DMS79 (cell line): ENCODE measurements around the gene RNF144A.
A peak's percentile ranks its signal among the peaks of the same experiment; 100 is the strongest.

Source experiments
- DNase-seq: peaks from one replicate; lab custom pipeline; 2025; lab: John Stamatoyannopoulos, UW

RNF144A gene

DNA sequence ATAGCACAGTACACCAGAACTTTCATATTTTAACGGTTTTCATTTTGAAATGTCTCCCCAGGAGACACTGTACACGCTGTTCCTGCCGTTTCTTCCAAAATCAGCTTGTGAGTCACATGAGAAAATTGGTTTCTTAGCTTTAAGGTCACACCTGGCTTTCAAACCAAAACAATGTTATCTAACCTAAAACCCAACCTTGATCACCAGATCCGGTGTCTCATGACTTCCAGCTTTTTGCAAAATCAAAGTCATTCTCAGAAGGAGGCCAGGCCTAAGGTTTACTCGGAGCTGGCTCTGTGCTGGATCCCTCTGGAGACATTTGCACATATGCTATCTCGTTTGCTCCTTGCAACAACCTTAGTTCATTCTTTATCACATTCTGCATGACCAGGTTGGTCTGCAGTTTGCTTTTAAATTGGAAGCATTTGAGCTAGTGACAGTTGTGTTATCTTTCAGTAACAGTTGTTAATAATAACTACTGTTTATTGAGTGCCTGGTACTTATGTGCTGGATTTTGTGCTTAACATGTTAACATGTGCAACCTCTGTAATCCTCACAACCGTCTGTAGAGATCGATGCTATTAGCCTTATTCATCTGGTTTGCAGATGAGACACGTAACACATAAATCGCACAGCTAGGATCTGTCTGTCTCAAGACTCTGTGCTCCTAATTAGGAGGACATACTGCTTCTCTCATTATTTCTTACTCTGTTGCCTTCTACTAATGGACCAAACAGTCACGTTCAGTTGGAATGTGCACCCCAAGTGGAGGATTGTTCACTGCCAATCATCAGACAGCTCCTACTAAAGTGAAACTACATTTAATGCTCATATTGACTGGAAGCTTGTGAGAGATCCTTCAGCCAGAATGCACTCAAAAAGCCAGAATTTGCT lies 105.5 kb downstream of the RNF144A start:
- DNase-seq = no peak

DNA sequence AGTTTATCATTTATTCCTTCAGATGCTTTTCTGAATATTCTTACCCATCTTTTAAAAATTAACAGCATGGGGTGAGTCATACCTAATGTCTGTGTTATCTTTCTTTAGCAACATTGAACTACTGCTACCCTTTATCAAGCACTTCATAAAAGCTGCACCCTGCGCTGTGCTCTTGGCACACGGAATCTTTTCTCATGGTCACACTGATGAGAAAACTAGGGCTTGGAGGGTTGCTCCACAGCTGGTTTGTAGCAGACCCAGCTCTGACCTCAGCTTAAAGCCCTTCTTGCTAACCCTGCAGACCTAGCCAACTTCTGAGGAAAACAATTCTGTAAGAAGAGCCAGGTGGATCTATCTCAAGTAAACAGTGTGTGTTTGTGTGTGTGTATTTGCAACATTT lies 106.3 kb downstream of the RNF144A start:
- peak; percentile 67 for DNase-seq

GRCh38 chr2:7024261-7024660 lies 107.0 kb downstream of the RNF144A start:
- no peak for DNase-seq

- DNase-seq = no peak
Observed at GRCh38 chr2:7025082-7025481, 107.9 kb downstream of the RNF144A start.

GRCh38 chr2:7026742-7027141 lies 109.5 kb downstream of the RNF144A start:
- DNase-seq = peak; percentile 86

DNA sequence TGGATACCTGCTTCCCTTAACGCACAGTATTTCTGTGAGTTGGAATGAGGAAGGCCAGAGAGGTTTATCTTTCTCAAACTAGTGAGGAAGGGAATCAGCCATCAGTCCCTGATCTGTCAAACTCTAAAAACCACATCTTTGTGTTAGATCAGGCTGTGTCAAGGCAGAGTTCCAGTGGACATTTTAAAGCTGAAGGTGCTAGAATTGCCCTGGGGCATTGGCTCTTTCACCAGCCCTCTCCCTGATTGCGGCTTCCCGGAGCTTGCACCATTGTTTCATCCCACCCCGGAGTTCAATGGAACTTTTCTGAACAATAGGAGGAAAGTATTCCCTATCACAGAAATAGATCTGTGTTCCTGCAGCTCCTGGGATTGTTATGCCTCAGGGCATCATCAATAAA lies 110.2 kb downstream of the RNF144A start:
- no peak for DNase-seq

- no peak for DNase-seq
Observed at GRCh38 chr2:7027956-7028655, 110.9 kb downstream of the RNF144A start.

GRCh38 chr2:7028846-7029245 lies 111.6 kb downstream of the RNF144A start:
- no peak for DNase-seq

DNA sequence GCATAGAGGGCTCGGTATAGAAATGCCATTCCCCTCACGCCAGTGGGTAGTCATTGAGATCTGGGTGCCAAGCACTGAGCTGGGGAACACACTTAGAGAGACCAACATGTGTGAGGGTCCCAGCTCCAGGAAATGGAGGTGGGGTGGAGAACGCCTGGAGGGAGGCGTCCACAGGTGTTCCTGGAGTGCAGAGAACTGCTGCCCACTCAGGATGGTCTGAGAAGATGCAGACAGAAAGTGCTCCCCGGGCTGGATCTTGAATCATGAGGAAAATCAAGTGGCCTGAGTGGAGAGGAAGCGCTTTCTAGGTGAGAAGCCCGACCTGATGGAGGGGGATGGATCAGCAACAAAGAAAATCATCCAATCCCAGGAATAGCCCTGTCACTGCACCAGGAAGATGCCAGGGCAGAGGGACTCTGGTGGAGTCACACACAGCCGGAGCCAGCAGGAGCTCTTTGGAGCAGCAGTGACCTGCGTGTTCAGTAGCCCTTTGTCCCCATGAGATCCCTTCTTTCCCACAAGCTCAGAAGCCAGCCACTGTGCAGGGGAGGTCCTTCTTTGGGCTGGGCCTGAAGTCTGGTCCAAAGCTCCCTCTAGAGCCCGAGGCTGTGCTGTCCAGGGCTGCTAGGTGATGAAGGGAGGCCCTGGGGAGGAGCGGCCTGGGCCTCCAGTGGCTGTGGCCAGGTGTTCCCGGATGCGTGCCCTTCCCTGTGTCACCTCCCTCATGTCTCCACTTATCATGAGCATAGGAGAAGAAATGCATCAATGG lies 112.3 kb downstream of the RNF144A start:
- DNase-seq = no peak

DNA sequence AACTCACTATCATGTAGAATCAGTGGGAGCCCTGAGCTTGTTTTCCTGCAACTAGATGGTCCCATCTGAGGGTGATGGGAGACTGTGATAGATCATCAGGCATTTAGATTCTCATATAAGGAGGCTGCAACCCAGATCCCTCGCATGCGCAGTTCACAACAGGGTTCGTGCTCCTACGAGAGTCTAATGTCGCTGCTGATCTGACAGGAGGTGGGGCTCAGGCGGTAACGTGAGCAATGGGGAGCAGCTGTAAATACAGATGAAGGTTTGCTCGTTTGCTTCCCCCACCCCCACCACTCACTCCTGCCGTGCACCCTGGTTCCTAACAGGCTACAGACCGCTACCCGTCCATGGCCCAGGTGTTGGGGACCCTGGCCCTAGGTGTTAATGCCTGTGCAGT lies 113.6 kb downstream of the RNF144A start:
- DNase-seq = no peak

DNA sequence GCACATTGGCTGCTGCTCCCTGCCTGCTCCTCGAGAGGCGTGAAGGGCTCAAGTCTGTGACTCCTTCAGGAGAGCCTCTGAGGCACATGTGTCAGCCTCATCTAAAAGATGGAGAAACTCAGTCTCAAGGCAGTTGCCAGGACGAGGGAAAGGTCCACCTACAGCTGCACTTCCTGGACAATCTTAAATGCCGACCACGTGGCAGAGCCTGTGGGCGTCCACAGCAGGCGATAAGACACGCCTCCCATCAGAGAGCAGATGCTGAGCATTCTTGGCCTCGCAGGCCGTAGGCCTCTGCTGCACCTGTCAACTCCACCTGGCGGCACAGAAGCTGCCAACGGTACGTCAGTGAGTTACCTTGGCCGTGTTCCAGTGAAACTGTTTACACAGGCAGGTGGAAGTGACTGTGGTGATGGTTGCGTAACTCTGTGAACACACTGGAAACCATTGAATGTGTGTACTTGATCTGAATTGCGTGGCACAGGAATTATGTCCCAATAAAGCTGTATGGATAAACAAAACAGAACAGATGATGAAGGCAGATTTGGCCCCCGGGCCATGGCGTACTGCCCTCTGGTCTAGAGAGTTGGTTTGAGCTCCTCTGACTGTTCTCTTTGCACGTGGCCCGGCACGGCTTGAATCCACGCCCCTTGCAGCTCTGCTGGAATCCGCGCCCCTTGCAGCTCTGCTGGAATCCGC lies 114.5 kb downstream of the RNF144A start:
- peak; percentile 98 for DNase-seq

- no peak for DNase-seq
Observed at GRCh38 chr2:7032371-7032770, 115.2 kb downstream of the RNF144A start.

DNA sequence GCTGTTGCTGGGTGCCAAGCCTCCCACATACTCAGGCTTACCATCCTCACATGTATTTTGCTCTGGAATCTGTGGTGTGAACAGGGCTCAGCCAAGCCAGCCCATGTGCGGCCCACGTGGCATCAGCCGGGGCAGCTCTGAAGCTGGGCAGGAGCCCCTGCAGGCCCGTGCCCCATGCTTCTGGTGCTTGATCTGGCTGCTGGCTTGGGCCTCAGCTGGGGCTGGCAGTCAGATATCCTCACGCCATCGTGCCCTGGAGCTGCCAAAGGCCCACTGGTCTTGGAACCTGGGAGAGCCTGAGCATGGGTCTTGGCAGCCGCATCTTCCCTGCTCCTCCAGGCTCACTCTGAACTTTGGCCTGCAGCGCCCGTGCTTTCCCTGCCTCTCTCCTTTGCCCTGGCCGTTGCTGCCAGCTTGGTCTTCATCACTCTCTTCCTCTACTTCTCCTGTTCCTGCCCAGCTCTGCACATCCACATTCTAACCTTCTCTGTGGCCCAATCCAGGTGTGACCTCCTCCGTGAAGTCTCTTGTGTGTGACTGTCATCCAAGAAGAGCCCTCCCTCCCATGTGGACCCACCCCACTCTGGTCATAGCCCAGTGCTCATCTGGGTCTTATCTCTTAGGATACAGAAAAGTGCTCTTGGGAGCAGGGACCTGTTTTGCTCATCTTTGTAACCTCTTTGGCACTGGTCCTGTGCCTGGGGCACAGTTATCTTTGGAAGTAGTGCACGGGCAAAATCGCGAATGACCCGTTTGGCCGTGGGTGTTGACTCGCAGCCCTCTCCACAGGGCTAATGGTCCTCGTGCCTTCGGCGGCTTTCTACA lies 116.1 kb downstream of the RNF144A start:
- DNase-seq = no peak

- no peak for DNase-seq
Observed at GRCh38 chr2:7034303-7034702, 117.1 kb downstream of the RNF144A start.

DNA sequence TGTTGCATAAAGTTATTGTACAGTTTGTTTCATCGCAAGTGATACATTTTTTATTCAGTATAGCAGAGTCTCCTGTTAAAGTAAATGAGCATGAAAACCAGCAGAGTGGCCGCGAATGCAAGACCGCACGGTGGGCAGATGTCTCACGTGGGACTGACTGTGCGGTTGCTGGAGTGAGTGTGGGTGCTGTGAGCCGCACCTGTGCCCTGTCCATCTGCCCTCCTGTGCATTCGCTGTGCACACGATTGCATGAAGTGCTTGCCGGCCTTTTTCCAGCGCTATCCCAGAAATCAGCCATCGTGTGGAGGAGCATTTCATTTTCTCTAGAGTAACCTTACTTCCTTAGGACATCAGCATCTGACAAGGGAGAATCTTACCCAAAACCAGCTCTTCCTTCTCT lies 118.7 kb downstream of the RNF144A start:
- no peak for DNase-seq

- DNase-seq = no peak
Observed at GRCh38 chr2:7037340-7038333, 120.4 kb downstream of the RNF144A start.

GRCh38 chr2:7040547-7040946 lies 123.3 kb downstream of the RNF144A start:
- no peak for DNase-seq

- DNase-seq = no peak
Observed at GRCh38 chr2:7041421-7041820, 124.2 kb downstream of the RNF144A start.

DNA sequence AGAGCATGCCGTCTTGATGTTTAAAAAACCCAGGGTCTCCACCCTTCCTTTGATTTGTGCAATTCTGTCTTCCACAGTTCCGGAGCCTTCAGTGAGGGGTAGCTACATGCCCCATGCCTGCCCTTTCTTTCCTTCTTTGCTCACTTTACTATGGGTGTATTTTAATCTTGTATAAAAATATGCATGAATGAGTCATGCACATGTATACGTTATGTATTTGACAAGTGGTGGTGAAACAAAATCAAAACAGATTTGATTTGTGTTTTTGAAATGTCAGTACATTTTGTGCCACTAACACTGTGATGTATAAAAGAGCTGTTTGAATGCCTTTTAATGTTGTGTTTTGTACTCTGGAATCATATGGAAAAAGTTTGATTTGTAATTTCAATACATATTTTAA lies 126.5 kb downstream of the RNF144A start:
- no peak for DNase-seq
